Natural killer cell (primary cell): Measurements from ENCODE around the gene ASGR2. TPM values are rescaled to one million over a fixed set of nuclear protein-coding genes. Genes with fewer than 3 reads are reported as not detected.

Experiments
- ATAC-seq, 3 donors: fragments of 150-1000 bp in 2 of 3; fragments of 200-7000 bp in 1 of 3; cut with Tn5 transposase; 1 replicate in 1 of 3; 2 replicates in 2 of 3; pipeline ENCODE4 v1.10.0; 2021; ENCODE audit warnings: mild to moderate bottlenecking in 2 of 3, moderate library complexity in 2 of 3
- DNase-seq, 2 donors: peaks; one replicate each; pipeline versions ENCODE4 v3.0.0 to v3.0.0-alpha.2; 2013 to 2021; ENCODE audit warnings: mixed read lengths in 1 of 2
- H3K27ac ChIP-seq: one replicate; pipeline ENCODE4 v1.5.1; 2013; ENCODE audit warnings: mild to moderate bottlenecking, low read length
- H3K27me3 ChIP-seq: one replicate; pipeline ENCODE4 v1.6.1; 2013; ENCODE audit warnings: low read length; ENCODE audit not compliant: control insufficient read depth, insufficient read depth
- H3K36me3 ChIP-seq: one replicate; pipeline ENCODE4 v1.6.1; 2013; ENCODE audit warnings: low read length; ENCODE audit not compliant: control insufficient read depth, insufficient read depth
- H3K4me1 ChIP-seq: one replicate; pipeline ENCODE4 v1.6.1; 2013; ENCODE audit warnings: low read length; ENCODE audit not compliant: control insufficient read depth, insufficient read depth
- H3K4me3 ChIP-seq: one replicate; pipeline ENCODE4 v1.5.1; 2013; ENCODE audit warnings: low read length
- H3K9me3 ChIP-seq: one replicate; pipeline ENCODE4 v1.6.1; 2013; ENCODE audit warnings: low read length; ENCODE audit not compliant: control insufficient read depth, insufficient read depth
- H3K27ac Mint-ChIP-seq, 2 donors: one replicate each; pipeline ENCODE4 v1.8.0; 2022; ENCODE audit warnings: mild to moderate bottlenecking in 2 of 2, mixed read lengths in 2 of 2, moderate library complexity in 1 of 2
- H3K27me3 Mint-ChIP-seq, 2 donors: one replicate each; pipeline ENCODE4 v1.8.0; 2022; ENCODE audit warnings: low read depth in 2 of 2, mixed read lengths in 2 of 2
- H3K36me3 Mint-ChIP-seq: one replicate; pipeline ENCODE4 v1.8.0; 2022; ENCODE audit warnings: mixed read lengths
- H3K4me1 Mint-ChIP-seq, 2 donors: one replicate each; pipeline ENCODE4 v1.8.0; 2022; ENCODE audit warnings: mixed read lengths in 2 of 2
- H3K4me3 Mint-ChIP-seq: one replicate; pipeline ENCODE4 v1.8.0; 2022; ENCODE audit warnings: mild to moderate bottlenecking, moderate library complexity, mixed read lengths
- H3K9me3 Mint-ChIP-seq, 2 donors: one replicate each; pipeline ENCODE4 v1.8.0; 2022; ENCODE audit warnings: mixed read lengths in 2 of 2
- CTCF ChIP-seq: fragments of 200-600 bp; IDR thresholded peaks from one replicate; pipeline ENCODE4 v1.8.0; 2022; ENCODE audit warnings: antibody characterized with exemption
- WGBS: methylation state at CpG from one replicate; pipeline ENCODE4 v1.1.7; 2013; ENCODE audit warnings: missing lambda C conversion rate; ENCODE audit not compliant: insufficient coverage; 5-methylcytosine and 5-hydroxymethylcytosine counted together
- intact Hi-C: fragments of 100-400 bp; cut with micrococcal nuclease; formaldehyde crosslinking; loops from one replicate; pipeline ENCODE4 v1.14.2; 2022
- total RNA-seq, 4 donors: library from RNA; stranded (reverse); fragments of 120-200 nt in 1 of 4; gene quantifications; one replicate each; pipeline versions ENCODE4 v1.2.3 to v1.2.4, GENCODE V29; 2013 to 2022

ASGR2 gene
- total RNA-seq, 3 donors from 2014 or later (not counting 1 experiment from before 2014, with no cell fraction given), result 0.88 to 2.3 TPM; not detected in 1

- no peak for TF ChIP-seq CTCF
- H3K4me1 ChIP-seq, result no peaks in the 10 kb centered on the region
- ATAC-seq (no peak), DNase-seq (no peak)
- no peak overlapping the region for H3K27ac ChIP-seq
- no peak overlapping the region for H3K4me3 ChIP-seq
- H3K36me3 Mint-ChIP-seq, result peaks cover 7% of the 10 kb centered on the region
- H3K27me3 Mint-ChIP-seq, result peaks cover 7 to 11% of the 10 kb centered on the region in 2 donors
- no peaks in the 10 kb centered on the region for H3K36me3 ChIP-seq
- peaks cover 0 to 3% of the 10 kb centered on the region in 2 donors for H3K4me1 Mint-ChIP-seq
- WGBS, result 80% methylated on average over 5 of the region's 6 CpGs
- intact Hi-C loops, result no loop called here
- H3K4me3 Mint-ChIP-seq, result no peak overlapping the region
- H3K27ac Mint-ChIP-seq, result no peak overlapping the region
- peaks cover 5% of the 10 kb centered on the region in 2 donors for H3K9me3 Mint-ChIP-seq
- no peaks in the 10 kb centered on the region for H3K27me3 ChIP-seq
- peaks cover 12% of the 10 kb centered on the region for H3K9me3 ChIP-seq
These were observed 51.0 kb downstream of the ASGR2 start for GRCh38 chr17:7063518-7064094.

GRCh38 chr17:7060165-7060891 is 54.3 kb downstream of the ASGR2 start:
- H3K27me3 Mint-ChIP-seq, result peaks cover 8 to 11% of the 10 kb centered on the region in 2 donors

GRCh38 chr17:7058831-7059447 is 55.7 kb downstream of the ASGR2 start:
- H3K27ac ChIP-seq, result no peak overlapping the region
- TF ChIP-seq CTCF, result no peak
- H3K36me3 ChIP-seq, result no peaks in the 10 kb centered on the region
- no peaks in the 10 kb centered on the region for H3K4me1 ChIP-seq
- DNase-seq, result no peak
- intact Hi-C loops, result no loop called here
- ATAC-seq, result no peak
- Mint-ChIP-seq H3K4me3 (no peak overlapping the region), H3K27ac (no peak overlapping the region), H3K36me3 (no peaks in the 10 kb centered on the region), H3K4me1 (peaks cover 0 to 3% of the 10 kb centered on the region in 2 donors), H3K9me3 (no peaks in the 10 kb centered on the region), H3K27me3 (peaks cover 8 to 13% of the 10 kb centered on the region in 2 donors)
- H3K9me3 ChIP-seq, result no peaks in the 10 kb centered on the region
- H3K4me3 ChIP-seq, result no peak overlapping the region
- H3K27me3 ChIP-seq, result no peaks in the 10 kb centered on the region
- WGBS, result 91% methylated on average over 7 of the region's 7 CpGs

More at GRCh38 chr17:7060165-7060891, 54.3 kb downstream of the ASGR2 start:
- H3K4me1 ChIP-seq, result no peaks in the 10 kb centered on the region
- H3K36me3 ChIP-seq, result no peaks in the 10 kb centered on the region
- no peaks in the 10 kb centered on the region for H3K27me3 ChIP-seq
- WGBS, result 63% methylated on average over 6 of the region's 6 CpGs
- ATAC-seq (no peak), DNase-seq (no peak)
- intact Hi-C loops, result no loop called here
- no peak overlapping the region for H3K27ac ChIP-seq
- Mint-ChIP-seq H3K27ac (no peak overlapping the region), H3K4me3 (no peak overlapping the region), H3K9me3 (no peaks in the 10 kb centered on the region), H3K36me3 (no peaks in the 10 kb centered on the region), H3K4me1 (peaks cover 0 to 3% of the 10 kb centered on the region in 2 donors)
- TF ChIP-seq CTCF, result no peak
- no peak overlapping the region for H3K4me3 ChIP-seq
- no peaks in the 10 kb centered on the region for H3K9me3 ChIP-seq
